ENCODE results near the gene GMCL2.
"Not testable (repeated sequence)": the region's sequence is repeated elsewhere in the genome, so short reads cannot be mapped to it uniquely, and the experiment has no call there.

Gene GMCL2, protein sequence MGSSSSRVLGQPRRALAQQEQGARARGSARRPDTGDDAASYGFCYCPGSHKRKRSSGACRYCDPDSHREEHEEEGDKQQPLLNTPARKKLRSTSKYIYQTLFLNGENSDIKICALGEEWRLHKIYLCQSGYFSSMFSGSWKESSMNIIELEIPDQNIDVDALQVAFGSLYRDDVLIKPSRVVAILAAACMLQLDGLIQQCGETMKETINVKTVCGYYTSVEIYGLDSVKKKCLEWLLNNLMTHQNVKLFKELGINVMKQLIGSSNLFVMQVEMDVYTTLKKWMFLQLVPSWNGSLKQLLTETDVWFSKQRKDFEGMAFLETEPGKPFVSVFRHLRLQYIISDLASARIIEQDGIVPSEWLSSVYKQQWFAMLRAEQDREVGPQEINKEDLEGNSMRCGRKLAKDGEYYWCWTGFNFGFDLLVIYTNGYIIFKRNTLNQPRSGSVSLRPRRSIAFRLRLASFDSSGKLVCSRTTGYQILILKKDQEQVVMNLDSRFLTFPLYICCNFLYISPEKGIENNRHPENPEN

DNA sequence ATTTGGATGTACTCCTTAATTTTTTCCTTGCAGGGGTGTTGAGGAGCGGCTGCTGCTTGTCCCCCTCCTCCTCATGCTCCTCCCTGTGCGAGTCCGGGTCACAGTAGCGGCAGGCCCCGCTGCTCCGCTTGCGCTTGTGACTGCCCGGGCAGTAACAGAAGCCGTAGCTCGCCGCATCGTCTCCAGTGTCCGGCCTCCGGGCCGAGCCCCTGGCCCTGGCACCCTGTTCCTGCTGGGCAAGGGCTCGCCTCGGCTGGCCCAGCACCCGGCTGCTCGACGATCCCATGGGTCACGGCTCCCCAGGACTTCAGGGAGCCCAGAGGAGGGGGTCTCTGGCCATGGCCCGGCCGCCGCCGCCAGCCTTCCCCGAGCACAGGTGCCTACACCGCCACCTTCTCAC lies at the start of gene GMCL2:
TSS of gene GMCL2 (minus strand) at position 358 of the 400 bp plus-strand sequence. CDS start at position 286, 72 bp downstream.
- no peak for DNase-seq

- DNase-seq: peak; percentile 59
Observed at GRCh38 chr5:178236679-178237078, 49.5 kb upstream of the GMCL2 start.

- no peak for DNase-seq
Observed at GRCh38 chr5:178236126-178236525, 49.0 kb upstream of the GMCL2 start.

DNA sequence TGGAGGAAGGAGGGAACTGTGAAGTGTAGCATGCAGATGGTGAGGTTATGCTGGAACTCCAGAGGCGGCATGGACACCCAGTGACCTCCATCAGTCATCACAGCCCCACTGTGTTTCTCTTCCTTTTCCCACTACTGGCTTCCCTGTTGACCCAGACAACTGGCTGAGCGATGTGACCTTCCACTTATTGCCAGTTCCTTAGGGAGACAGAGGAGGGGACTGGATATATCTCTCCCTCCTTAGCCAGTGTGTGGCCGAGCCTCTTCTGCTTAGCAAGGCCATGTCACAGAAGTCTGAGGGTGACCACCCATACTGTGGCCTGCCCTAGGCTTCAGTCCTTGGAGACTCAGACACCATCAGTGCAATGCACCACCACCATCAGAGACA lies 48.4 kb upstream of the GMCL2 start:
- DNase-seq: no peak

DNA sequence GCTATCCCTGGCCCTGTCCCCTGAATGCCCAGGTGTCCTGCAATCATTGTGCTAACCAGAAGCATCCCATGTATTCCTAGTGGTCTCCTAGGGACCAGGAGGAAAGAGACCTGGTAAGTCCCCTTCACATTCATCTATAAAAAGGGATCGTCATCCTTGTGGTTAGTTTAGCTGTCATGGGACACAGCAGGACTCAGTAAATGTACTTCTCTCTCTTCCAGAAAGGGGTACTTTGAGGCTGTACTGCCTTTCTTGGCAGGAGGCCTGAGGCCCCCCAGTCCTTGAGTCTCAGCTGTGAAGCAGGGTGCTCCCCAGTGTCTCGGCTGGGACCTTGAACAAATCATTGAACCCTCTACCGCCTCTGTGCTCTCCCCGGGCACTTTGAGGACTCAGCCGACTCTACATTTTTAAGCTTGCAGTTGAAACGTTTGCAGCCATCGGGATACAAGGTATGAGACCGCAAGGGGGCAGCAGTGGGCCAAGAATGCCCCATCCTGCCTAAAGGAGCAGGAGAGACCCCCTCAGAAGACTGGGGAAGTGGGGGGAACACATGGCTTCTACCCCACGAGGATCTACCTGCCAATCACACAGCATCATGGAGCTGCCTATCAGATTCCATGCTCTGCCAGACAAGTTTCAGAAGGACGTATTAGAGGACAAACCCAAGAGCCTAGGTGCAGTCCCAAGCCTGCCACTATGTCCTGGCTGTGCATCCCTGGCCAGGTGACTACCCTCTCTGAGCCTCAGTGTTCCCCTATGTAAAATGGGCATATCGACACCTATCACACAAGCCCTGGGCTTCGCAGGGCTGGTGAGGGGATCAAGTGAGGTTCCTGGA lies 47.8 kb upstream of the GMCL2 start:
- peak; percentile 92 for DNase-seq

GRCh38 chr5:178234121-178234749 lies 47.1 kb upstream of the GMCL2 start:
- no peak for DNase-seq

- DNase-seq: no peak
Observed at GRCh38 chr5:178232920-178233429, 45.8 kb upstream of the GMCL2 start.

GRCh38 chr5:178232124-178232919 lies 45.2 kb upstream of the GMCL2 start, which contains the start of gene PHYKPL:
Gene PHYKPL, minus strand, starts transcription at chr5:178232802. Its CDS starts 252 bp downstream, at chr5:178232550.
- peak; percentile 83 for DNase-seq

- DNase-seq: peak; percentile 20
Observed at GRCh38 chr5:178231539-178232123, 44.5 kb upstream of the GMCL2 start.

DNA sequence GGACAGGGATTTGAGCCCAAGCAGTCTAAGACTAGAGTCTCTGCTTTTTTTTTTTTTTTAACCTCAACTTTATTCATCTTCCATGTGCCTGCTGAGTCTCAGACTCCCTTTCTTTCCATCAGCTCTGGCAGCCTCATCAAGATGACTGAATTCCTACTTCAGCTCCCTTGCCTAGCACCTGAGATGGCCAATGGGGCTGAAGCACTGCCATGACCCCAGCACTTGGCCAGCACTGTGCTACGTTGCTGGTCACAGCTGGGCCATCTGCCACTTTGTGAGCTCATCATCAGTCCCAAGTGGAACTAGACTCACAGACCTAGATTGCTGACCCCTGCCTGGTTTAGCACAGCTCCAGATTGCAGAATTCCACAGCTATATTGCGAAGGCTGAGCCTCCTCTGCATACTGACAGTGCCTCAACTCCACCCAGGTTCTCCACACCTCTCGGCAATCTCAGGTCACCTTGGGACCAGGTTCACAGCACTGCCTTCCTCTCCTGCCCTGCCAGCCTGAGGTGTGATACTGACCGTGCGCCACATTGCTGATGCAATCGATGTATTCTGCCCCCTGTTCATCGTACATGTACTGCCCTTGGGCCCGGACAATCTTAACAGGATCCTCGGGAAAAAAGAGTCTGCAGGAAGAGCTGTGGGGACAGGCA lies 43.8 kb upstream of the GMCL2 start:
- DNase-seq: no peak

DNA sequence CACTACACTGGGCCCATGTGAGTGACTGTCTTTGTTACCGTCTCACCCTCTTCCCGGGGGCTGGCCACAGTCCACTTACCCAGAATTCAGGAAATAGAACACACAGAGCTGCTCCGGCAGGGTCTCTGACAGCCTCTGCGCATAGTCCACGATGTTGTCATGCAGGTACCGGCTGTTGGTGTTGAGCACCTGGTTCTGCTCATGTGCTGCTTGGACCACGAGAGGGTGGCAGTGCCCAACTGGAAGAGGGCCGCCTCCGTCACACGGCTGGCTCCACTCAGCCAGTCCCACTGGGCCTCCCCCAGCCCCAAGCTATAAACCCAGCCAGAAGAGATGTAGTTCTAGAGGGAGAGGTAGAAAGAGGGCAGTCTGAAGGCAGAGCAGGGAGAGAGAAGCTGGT lies 42.7 kb upstream of the GMCL2 start:
- no peak for DNase-seq

DNA sequence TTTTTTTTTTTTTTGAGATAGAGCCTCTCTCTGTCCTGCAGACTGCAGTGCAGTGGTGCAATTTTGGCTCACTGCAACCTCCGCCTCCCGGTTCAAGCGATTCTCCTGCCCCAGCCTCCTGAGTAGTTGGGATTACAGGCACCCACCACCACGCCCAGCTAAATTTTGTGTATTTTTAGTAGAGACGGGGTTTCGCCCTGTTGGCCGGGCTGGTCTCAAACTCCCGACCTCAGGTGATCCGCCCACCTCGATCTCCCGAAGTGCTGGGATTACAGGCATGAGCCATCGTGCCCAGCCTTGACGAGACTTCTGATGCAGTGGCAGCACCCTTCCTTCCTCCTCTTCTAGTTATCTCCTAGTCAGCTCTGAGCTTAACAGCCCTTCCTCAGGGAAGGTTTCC lies 41.9 kb upstream of the GMCL2 start:
- DNase-seq: not testable (repeated sequence)

- no peak for DNase-seq
Observed at GRCh38 chr5:178228609-178229008, 41.4 kb upstream of the GMCL2 start.

DNA sequence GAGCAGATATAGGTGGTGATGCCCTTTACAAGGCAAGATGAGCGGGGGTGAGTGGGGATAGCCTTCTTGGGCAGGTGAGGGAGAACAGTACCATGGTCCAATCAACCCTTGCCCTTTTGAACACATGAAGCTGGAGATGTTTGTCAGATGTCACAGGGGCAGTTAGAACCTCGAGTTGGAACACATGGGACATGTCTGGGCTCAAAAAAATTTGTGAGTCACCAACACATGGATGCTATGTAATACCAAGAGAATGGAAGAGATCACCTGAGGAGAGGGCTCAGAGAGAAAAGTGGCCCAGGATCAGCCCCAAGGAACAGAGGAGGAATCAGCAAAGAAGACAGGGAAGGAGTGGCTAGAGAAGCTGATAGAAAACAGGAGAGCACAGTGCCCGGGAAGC lies 40.8 kb upstream of the GMCL2 start:
- no peak for DNase-seq

DNA sequence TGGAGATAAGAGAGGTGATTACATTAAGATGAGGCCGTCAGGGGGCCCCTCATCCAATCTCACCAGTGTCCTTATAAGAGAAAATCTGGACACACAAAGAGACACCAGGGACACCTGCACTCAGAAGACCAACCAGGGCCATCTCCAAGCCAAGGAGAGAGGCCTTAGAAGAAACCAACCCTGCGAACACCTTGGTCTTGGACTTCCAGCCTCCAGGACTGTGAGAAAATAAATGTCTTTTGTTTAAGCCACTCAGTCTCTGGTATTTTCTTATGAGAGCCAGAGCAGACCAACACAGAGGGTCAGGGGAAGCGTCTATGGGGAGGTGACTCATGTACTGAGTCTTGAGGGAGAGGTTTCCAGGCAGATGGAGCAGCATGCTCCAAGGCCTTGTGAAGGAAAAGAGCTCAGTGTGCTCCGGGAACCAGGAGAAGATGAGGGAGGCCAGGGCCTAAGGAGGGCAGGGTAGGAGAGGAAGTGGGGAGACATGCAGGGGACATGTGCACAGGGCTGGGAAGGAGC lies 40.0 kb upstream of the GMCL2 start:
- DNase-seq: no peak

GRCh38 chr5:178225174-178225573 lies 38.0 kb upstream of the GMCL2 start:
- no peak for DNase-seq

- no peak for DNase-seq
Observed at GRCh38 chr5:178224403-178224802, 37.2 kb upstream of the GMCL2 start.

DNA sequence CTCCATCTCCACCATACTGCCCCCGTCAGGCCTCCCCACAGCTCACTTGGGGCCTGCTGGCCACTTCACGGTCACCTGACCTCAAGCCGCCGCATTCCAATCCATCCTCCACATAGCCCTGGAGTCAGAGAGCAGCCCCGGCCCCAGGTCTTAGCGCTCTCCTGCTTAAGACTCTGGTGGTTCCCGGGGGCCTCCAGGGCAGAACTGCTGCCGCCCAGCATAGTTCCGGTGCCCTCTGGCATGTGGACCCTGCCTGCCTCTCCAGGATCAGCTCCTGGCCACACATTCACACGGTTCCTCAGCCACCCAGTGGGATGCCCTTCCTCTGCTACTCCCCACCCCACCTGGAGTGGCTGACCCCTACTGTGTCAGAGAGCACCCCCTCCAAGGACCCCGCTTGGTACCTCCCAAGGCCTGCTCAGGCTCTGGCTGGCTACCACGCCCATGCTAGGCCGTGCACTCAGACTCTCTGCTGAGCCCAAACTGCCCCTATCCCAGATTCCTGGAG lies 36.7 kb upstream of the GMCL2 start:
- no peak for DNase-seq

DNA sequence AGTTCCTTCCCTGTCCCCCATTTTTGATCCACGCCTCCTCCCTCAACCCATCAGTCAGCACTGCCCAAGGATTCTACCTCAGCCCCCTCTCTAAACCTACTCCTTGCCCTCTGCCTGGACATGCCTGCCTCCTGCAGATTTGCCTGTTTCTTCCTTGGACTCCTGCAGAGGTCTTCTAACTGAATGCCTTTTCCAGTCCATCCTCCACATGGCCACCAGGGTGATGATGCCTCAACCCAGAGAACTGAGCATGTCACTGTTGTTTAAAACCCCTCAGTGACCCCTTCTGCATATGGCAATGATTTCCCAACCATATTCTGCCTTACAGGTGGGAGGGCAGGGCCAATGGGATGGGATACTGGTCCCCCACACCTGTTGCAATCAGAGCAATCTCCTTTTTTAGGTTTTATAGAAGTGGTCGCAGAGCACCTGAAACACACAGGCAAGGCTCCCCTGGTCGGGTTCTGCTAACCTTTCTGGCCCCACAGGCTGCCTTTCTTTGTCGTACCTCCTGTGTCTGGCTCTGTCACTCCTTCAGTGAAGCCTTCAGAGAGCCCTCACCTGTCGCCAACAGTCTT lies 36.1 kb upstream of the GMCL2 start:
- DNase-seq: no peak

DNA sequence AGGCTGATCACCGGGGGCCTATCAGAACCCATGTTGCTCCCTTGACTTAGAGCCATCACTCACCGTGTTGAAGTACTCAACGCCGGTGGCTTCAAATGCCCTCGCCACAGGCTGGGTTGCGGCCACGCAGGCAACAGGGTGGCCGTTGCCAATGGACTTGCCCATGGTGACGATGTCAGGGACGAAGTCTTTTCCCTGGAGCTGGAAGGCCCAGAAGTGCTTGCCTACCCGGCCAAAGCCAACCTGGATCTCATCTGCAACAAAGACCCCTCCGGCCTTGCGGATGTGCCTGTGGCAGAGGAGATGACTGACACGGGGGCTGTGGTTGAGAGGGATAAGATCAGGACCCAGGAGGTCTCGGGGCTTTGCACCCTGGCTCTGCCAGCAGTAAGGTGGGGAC lies 35.1 kb upstream of the GMCL2 start:
- no peak for DNase-seq
